H4 (cell line): ENCODE measurements around the gene OLFM1. TPM values are rescaled to one million over a fixed set of nuclear protein-coding genes. Genes with fewer than 3 reads are reported as not detected.
"Not testable (repeated sequence)": the region's sequence is repeated elsewhere in the genome, so short reads cannot be mapped to it uniquely, and the experiment has no call there.

Source experiments
- DNase-seq: peaks from one replicate; pipeline ENCODE4 v3.0.0-alpha.2; 2015; ENCODE audit warnings: low spot score
- total RNA-seq: library from RNA; depleted of rRNA; stranded (reverse); fragments of >200 nt; shearing (Covaris generic); gene quantifications from 2 replicates; pipeline ENCODE4 v1.2.3, GENCODE V29; 2014

Gene OLFM1
- total RNA-seq, 1 experiment from 2014 or later, result 50.8 TPM

- DNase-seq, result no peak
Measured at GRCh38 chr9:135060461-135061116, 26.9 kb upstream of the OLFM1 start.

- DNase-seq, result no peak
Measured at GRCh38 chr9:135061441-135061840, 26.0 kb upstream of the OLFM1 start.

- no peak for DNase-seq
Measured at GRCh38 chr9:135062254-135062653, 25.2 kb upstream of the OLFM1 start.

- not testable (repeated sequence) for DNase-seq
Measured at GRCh38 chr9:135063466-135063865, 24.0 kb upstream of the OLFM1 start.

GRCh38 chr9:135063888-135064287 lies 23.6 kb upstream of the OLFM1 start:
- DNase-seq, result not testable (repeated sequence)

- no peak for DNase-seq
Measured at GRCh38 chr9:135065151-135065550, 22.3 kb upstream of the OLFM1 start.

GRCh38 chr9:135065804-135066203 lies 21.7 kb upstream of the OLFM1 start:
- DNase-seq, result no peak

- DNase-seq, result no peak
Measured at GRCh38 chr9:135066291-135066690, 21.2 kb upstream of the OLFM1 start.

GRCh38 chr9:135067096-135067710 lies 20.3 kb upstream of the OLFM1 start:
- no peak for DNase-seq

- DNase-seq, result no peak
Measured at GRCh38 chr9:135068776-135069415, 18.6 kb upstream of the OLFM1 start.

GRCh38 chr9:135069558-135070197 lies 17.8 kb upstream of the OLFM1 start:
- DNase-seq, result no peak

- DNase-seq, result no peak
Measured at GRCh38 chr9:135070198-135070951, 17.1 kb upstream of the OLFM1 start.

GRCh38 chr9:135070964-135071735 lies 16.3 kb upstream of the OLFM1 start:
- no peak for DNase-seq

- no peak for DNase-seq
Measured at GRCh38 chr9:135073081-135073740, 14.3 kb upstream of the OLFM1 start.

GRCh38 chr9:135073741-135074305 lies 13.6 kb upstream of the OLFM1 start:
- DNase-seq, result no peak

- no peak for DNase-seq
Measured at GRCh38 chr9:135074354-135075233, 12.9 kb upstream of the OLFM1 start.

GRCh38 chr9:135075234-135076142 lies 12.0 kb upstream of the OLFM1 start:
- peak; percentile 71 for DNase-seq
